Memory B cell (primary cell): Measurements from ENCODE around the gene MTIF3.
"Not testable (repeated sequence)": the region's sequence is repeated elsewhere in the genome, so short reads cannot be mapped to it uniquely, and the experiment has no call there.

Experiments used
- ATAC-seq: fragments of 150-1000 bp; cut with Tn5 transposase; 2 replicates; pipeline ENCODE4 v1.10.0; 2021; ENCODE audit warnings: low read depth, mild to moderate bottlenecking, moderate library complexity
- DNase-seq, 2 donors: peaks; one replicate each; pipeline ENCODE4 v3.0.0; 2022; ENCODE audit warnings: low spot score in 2 of 2
- H3K27ac Mint-ChIP-seq: one replicate; pipeline ENCODE4 v1.8.0; 2022; ENCODE audit warnings: mild to moderate bottlenecking, moderate library complexity, mixed read lengths
- H3K27me3 Mint-ChIP-seq: one replicate; pipeline ENCODE4 v1.8.0; 2022; ENCODE audit warnings: mixed read lengths
- H3K36me3 Mint-ChIP-seq: one replicate; pipeline ENCODE4 v1.8.0; 2022; ENCODE audit warnings: mild to moderate bottlenecking, mixed read lengths
- H3K4me1 Mint-ChIP-seq: one replicate; pipeline ENCODE4 v1.8.0; 2022; ENCODE audit warnings: mixed read lengths
- H3K4me3 Mint-ChIP-seq: one replicate; pipeline ENCODE4 v1.8.0; 2022; ENCODE audit warnings: mild to moderate bottlenecking, moderate library complexity, mixed read lengths
- H3K9me3 Mint-ChIP-seq: one replicate; pipeline ENCODE4 v1.8.0; 2022; ENCODE audit warnings: mixed read lengths

Gene MTIF3

DNA sequence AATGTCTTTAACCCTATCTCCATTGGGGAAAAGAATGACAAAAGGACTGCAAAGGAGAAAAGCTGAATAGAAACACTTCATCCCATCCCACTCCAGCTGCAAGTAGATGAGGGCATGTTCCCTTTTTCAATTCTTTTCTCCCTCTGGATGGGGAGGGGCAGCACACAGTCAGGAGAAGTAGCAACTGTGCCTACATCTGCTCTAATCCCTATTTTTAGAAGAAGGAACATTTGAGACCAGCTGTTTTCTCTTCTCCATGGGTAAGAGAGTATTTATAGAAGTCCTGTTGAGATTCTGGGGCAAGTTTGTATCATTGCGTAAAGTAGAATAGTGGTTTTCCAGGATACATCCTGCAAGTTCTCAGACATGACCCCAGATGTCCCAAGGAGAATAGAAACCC, 35.2 kb downstream of the MTIF3 start:
- H3K9me3 Mint-ChIP-seq: no peaks in the 10 kb centered on the region
- no peaks in the 10 kb centered on the region for H3K36me3 Mint-ChIP-seq
- peaks cover 5% of the 10 kb centered on the region for H3K27me3 Mint-ChIP-seq
- DNase-seq (no peak), ATAC-seq (no peak)
- H3K4me1 Mint-ChIP-seq: no peaks in the 10 kb centered on the region
- no peak overlapping the region for H3K4me3 Mint-ChIP-seq
- H3K27ac Mint-ChIP-seq: no peak overlapping the region

DNA sequence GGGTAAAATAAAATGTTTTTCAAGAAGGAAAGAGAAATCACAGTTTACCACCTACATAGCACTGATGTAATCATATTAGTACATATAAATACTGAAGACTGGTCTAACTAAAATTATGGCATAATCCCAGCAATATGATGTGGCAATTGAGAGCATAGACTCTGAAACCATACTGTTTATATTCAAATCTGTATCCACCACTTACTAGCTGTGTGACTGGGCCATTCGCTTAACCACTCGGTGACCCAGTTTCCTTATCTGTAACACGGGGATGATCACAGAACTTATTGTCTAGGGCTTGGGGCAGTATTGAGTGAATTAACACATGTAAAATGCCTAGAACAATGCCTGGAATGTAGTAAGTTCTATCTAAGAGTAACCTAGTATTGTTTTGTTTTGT, 39.0 kb downstream of the MTIF3 start:
- Mint-ChIP-seq H3K4me3 (no peak overlapping the region), H3K9me3 (peaks cover 2% of the 10 kb centered on the region), H3K27me3 (peaks cover 13% of the 10 kb centered on the region), H3K4me1 (peaks cover under 1% of the 10 kb centered on the region), H3K27ac (no peak overlapping the region), H3K36me3 (peaks cover 3% of the 10 kb centered on the region)
- DNase-seq (no peak), ATAC-seq (no peak)

DNA sequence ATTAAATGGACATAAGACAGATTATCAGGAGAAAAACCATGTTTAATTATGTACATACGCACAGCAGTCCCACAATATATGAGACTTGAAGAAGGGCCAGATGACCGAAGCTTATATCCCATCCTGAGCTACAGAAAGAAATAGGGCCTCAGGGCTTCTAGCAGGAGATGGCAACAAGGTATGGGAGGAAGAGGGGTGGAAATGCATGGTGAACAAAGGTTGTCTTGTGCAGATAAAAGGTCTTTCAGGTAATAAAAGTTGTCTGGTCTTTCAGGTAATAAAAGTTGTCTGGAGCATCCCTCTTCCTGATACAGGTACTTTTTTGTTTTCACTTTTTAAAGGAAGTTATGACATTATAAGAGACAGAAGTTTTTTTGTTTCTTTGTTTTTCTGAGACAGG, 41.4 kb downstream of the MTIF3 start:
- peaks cover 3% of the 10 kb centered on the region for H3K36me3 Mint-ChIP-seq
- no peak overlapping the region for H3K27ac Mint-ChIP-seq
- DNase-seq (no peak), ATAC-seq (no peak)
- peaks cover 4% of the 10 kb centered on the region for H3K4me1 Mint-ChIP-seq
- H3K4me3 Mint-ChIP-seq: no peak overlapping the region
- peaks cover 13% of the 10 kb centered on the region for H3K27me3 Mint-ChIP-seq
- H3K9me3 Mint-ChIP-seq: peaks cover 2% of the 10 kb centered on the region

DNA sequence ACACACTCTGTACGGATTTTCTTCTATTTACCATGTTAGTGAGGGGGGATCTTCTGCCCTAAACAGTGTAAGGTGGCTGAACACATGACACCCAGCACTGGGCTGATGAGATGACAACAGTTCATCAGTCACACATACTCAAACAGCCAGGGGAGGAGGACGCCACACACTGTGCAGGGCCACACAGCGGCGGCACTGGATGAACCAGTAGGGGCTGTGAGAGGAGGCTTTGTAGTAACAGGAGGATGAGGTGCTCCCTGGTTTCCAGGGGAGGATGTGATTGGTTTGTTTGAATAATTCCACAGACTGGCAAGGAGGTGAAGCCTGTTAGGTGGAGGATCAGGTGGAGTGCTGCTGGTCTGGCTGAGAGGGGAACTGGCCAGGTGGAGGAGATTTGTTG, 42.3 kb downstream of the MTIF3 start:
- H3K9me3 Mint-ChIP-seq: peaks cover 2% of the 10 kb centered on the region
- H3K27me3 Mint-ChIP-seq: peaks cover 13% of the 10 kb centered on the region
- ATAC-seq (no peak), DNase-seq (no peak)
- no peak overlapping the region for H3K4me3 Mint-ChIP-seq
- no peak overlapping the region for H3K27ac Mint-ChIP-seq
- H3K4me1 Mint-ChIP-seq: peaks cover 4% of the 10 kb centered on the region
- peaks cover 3% of the 10 kb centered on the region for H3K36me3 Mint-ChIP-seq

DNA sequence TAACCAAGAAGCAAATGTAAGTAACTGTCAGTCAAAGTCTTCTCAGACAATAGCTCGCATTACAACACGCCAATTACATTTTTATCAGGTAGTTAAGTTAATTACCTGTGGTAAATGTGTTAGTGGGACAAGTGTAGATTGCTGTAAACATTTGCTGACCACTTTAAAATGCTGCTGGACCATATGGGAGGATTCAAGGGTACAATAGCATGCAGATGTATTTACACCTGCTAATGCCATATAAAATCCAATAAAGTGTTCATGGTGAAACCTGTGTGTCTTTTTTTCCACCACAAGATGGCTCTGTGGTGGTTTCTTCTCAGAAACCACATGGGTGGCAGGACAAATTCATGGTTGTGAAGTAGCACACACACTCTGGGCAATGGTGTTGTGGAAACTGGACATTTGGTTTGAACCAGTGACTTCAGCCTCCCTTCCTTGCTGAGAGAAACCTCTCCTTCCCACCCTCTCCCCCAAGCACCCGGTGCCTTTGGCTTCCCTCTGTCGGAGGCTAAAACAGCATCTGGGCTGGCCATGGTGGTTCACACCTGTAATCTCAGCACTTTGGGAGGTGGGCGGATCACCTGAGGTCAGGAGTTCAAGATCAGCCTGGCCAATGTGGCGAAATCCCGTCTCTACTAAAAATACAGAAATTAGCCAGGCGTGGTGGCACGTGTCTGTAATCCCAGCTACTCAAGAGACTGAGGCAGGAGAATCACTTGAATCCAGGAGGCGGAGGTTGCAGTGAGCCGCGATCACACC, 44.0 kb downstream of the MTIF3 start:
- H3K4me1 Mint-ChIP-seq: peaks cover 4% of the 10 kb centered on the region
- DNase-seq: peak; percentile 27 to 53
- peaks cover 13% of the 10 kb centered on the region for H3K27me3 Mint-ChIP-seq
- ATAC-seq: peak; percentile 74
- no peak overlapping the region for H3K4me3 Mint-ChIP-seq
- H3K36me3 Mint-ChIP-seq: peaks cover 3% of the 10 kb centered on the region
- H3K9me3 Mint-ChIP-seq: peaks cover 2% of the 10 kb centered on the region
- no peak overlapping the region for H3K27ac Mint-ChIP-seq

DNA sequence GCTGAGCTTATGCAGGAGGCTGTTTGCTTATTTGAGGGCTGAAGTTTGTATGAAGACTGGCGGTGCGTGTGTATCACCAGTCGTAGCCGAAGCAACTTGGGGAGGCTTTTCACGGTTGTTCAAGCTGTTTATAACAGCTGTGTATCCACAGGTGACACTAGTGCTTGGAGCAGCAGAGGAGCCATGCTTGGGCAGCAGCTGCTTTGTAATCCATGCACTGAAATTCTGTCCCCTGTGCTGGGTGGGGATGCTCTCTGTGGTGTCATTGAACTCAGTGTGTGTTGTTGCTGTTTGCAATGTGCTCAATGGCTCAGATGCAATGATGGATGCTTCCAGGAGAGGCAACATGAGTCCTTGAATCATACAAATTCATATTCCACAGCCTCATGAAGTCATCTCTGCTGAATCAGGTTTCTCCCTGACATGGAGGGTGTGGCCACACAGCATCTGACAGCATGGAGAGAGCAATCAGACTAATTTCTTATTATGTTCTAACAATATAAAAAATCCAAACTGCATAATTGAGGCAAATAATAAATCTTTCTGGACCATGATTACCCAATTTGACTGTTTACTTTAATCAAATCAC, 44.7 kb downstream of the MTIF3 start:
- Mint-ChIP-seq H3K36me3 (peaks cover 3% of the 10 kb centered on the region), H3K4me1 (peaks cover 6% of the 10 kb centered on the region), H3K27me3 (peaks cover 13% of the 10 kb centered on the region), H3K4me3 (no peak overlapping the region), H3K27ac (no peak overlapping the region), H3K9me3 (peaks cover 2% of the 10 kb centered on the region)
- no peak for DNase-seq
- no peak for ATAC-seq

DNA sequence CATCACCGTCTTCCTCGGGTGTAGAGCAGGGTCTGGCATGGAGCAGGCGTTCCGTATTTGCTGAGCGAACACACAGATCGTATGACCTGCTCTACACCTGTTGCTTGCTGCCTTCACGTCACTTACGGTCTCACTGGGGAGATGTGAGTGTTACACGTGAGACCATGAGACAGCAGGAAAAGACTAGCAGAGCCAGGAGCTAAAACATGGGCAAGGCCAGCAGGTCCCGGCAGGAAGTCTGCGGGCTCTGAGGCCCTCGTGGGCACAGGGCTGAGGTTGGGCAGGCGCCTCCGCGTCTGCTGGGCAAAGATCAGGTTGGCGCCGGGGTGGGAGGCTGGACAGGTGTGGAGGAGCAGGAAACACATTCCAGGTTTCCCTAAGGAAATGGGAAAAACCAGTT, 45.7 kb downstream of the MTIF3 start:
- Mint-ChIP-seq H3K27ac (no peak overlapping the region), H3K4me1 (peaks cover 6% of the 10 kb centered on the region), H3K27me3 (peaks cover 9% of the 10 kb centered on the region), H3K4me3 (no peak overlapping the region), H3K36me3 (peaks cover 3% of the 10 kb centered on the region), H3K9me3 (peaks cover 2% of the 10 kb centered on the region)
- ATAC-seq (no peak), DNase-seq (no peak)

DNA sequence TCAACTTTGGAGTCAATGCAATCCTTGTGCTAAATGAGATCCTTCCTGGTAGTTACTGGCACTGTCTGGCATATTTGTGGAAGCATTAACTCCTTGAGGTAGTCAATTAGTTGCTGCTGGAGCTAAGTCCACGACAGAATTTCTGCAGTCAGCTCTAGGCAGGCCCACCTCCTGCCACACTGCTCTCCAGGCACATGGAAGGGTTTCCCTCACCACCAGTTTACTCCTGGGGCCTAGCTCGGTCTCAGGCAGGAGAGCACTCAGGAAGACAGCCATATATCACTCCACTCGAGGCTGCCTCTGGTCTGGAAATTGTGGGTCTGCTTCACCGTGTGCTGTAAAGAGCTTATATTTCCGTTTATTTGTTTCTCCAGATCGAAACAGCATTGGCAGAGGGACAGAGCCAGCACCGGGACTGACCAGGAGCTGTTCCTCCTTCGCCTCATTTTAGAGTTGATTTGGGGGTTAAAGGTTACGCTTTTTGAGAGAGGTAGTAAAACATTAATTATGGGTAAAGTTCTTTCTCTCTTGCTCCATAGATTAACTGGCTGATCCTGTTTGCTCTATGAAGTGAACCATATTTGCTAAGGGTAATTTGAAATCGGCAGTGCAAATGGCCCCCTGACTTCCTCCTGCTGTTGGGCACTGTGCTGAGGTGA, 46.5 kb downstream of the MTIF3 start:
- Mint-ChIP-seq H3K4me3 (no peak overlapping the region), H3K4me1 (peaks cover 6% of the 10 kb centered on the region), H3K36me3 (no peaks in the 10 kb centered on the region), H3K27me3 (peaks cover 7% of the 10 kb centered on the region), H3K9me3 (no peaks in the 10 kb centered on the region), H3K27ac (no peak overlapping the region)
- ATAC-seq (no peak), DNase-seq (no peak)

DNA sequence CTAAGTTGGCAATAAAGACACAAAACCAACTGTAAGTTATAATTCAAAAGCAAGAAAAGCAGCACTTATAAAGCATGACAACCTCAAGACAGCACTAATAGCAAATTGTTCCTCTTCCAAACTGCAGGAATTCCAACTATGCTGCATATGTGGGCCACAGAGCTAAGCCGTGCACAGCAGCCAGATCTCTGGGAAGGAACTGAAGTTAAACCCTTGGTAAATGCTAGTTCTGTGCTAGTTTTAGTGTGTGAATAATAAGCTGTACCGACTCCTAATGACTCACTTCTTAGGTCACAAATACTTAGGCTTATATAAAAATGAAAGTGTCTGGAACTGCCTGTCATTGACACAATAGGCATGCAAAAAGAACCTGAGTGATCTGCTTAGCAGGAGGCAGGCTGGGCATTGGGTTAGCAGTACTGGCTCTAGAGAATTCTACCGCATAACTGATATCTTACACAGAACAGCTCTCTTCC, 47.1 kb downstream of the MTIF3 start:
- DNase-seq: no peak
- no peak overlapping the region for H3K27ac Mint-ChIP-seq
- peaks cover 7% of the 10 kb centered on the region for H3K27me3 Mint-ChIP-seq
- no peaks in the 10 kb centered on the region for H3K36me3 Mint-ChIP-seq
- no peak overlapping the region for H3K4me3 Mint-ChIP-seq
- H3K4me1 Mint-ChIP-seq: peaks cover 6% of the 10 kb centered on the region
- ATAC-seq: no peak
- no peaks in the 10 kb centered on the region for H3K9me3 Mint-ChIP-seq

DNA sequence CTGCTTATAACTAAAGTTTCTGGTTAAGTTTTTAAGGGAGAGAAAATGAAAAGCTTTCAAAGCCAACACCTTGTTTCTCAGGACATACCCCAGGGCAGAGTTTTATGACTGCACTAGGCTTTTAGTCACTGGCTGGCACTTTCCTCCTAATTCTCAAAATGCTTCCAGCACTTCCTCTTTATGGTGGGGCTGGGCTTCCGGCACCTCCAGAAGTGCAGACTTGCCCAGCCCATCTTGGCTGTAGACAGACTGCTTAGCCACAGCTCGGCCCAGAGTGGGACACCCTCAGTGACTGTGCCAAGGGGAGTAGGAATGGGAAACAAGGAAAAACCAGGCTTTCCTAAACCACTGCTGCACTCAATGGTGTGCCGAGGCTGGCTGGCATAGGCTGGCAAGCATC, 49.2 kb downstream of the MTIF3 start:
- Mint-ChIP-seq H3K27ac (no peak overlapping the region), H3K4me1 (peaks cover 4% of the 10 kb centered on the region), H3K9me3 (no peaks in the 10 kb centered on the region), H3K4me3 (no peak overlapping the region), H3K27me3 (peaks cover 3% of the 10 kb centered on the region), H3K36me3 (no peaks in the 10 kb centered on the region)
- DNase-seq: no peak
- peak; percentile 77 for ATAC-seq

DNA sequence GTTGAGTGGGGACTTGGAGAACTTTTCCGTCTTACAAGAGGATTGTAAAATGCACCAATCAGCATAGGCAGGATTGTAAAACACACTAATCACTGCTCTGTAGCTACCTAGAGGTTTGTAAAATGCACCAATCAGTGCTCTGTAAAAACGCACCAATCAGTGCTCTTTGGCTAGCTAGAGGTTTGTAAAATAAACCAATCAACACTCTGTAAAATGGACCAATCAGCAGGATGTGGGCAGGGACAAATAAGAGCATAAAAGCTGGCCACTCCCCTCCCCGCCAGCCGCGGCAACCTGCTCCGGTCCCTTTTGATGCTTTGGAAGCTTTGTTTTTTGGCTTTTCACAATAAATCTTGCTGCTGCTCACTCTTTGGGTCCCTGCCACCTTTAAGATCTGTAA, 50.0 kb downstream of the MTIF3 start:
- not testable (repeated sequence) for H3K9me3 Mint-ChIP-seq, H3K27ac Mint-ChIP-seq, H3K36me3 Mint-ChIP-seq, H3K4me1 Mint-ChIP-seq, DNase-seq, H3K4me3 Mint-ChIP-seq, ATAC-seq, H3K27me3 Mint-ChIP-seq

DNA sequence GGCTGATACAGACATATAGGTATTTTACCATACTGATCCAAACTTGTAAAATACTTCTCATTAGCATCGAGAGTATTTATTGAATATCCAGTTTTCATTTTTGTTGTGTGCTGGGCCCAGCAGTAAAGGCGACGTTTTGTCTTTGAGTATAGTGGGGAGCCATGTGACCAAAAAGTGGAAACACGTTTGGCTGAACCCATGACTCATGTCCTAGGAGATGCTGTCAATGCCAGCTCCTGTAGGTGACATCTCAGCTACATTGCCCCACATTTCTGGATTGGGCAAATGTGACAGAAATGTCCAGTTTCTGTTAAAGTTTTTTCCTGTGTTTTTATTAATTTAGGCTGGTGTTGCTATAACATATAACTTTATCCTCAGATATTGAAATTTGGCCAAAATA, 52.0 kb downstream of the MTIF3 start:
- Mint-ChIP-seq H3K4me1 (peaks cover 3% of the 10 kb centered on the region), H3K27ac (no peak overlapping the region), H3K9me3 (no peaks in the 10 kb centered on the region), H3K36me3 (no peaks in the 10 kb centered on the region), H3K27me3 (peaks cover 3% of the 10 kb centered on the region), H3K4me3 (no peak overlapping the region)
- ATAC-seq (no peak), DNase-seq (no peak)

DNA sequence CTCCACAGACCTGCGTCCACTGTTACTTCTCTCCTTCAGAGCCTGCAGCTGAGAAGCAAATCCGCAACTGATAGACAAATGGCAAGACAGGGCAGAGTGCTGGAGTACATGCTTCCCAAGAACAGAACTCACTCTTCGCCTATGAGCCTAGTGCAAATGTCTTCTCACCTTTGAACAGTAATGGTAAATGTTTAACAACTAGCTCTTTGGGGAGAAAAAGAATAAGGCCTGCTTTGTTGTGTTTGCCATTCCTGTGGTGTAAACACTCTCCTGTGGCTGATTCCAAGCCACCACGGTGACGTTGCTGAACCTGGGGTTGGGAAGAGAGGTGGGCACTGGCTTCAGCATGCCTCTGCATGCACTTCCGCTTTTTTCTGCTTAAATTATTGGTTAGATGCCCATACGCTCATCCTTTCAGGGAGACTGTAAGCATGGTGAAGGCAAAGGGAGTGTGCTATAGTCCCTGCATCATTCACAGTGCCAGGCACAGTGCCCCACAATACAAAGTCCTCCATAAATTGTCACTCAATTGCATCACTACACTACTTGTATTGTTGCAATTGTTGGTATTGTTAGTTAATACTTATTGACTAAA, 54.0 kb downstream of the MTIF3 start:
- Mint-ChIP-seq H3K9me3 (no peaks in the 10 kb centered on the region), H3K27me3 (peaks cover 4% of the 10 kb centered on the region), H3K27ac (no peak overlapping the region), H3K4me1 (peaks cover 2% of the 10 kb centered on the region), H3K36me3 (no peaks in the 10 kb centered on the region), H3K4me3 (no peak overlapping the region)
- DNase-seq (no peak), ATAC-seq (no peak)

DNA sequence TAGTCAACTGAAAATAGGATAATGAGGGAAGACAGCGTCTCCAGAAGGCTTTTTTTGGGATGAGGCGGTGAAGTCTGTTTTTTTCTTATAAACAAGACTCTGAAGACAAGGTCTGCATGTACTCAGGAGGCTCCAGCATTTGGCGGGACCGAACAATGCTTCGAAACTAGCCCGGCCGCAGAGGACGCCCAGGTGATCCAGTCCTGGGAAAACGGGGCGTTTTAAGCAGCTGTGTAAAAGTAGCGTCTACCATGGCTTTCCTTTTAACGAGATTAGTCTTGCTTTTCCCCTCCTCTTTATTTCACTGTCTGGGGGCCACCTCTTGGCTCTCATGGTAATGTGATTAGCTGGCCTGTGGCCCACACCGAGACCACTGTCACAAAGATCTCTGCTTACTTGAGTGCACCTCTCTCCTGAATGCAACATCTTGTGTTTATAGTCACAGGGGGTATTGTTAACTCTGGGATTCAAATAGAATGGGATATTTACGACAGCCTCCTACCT, 55.3 kb downstream of the MTIF3 start:
- ATAC-seq (no peak), DNase-seq (no peak)
- no peak overlapping the region for H3K27ac Mint-ChIP-seq
- no peaks in the 10 kb centered on the region for H3K36me3 Mint-ChIP-seq
- H3K4me3 Mint-ChIP-seq: no peak overlapping the region
- peaks cover 6% of the 10 kb centered on the region for H3K27me3 Mint-ChIP-seq
- no peaks in the 10 kb centered on the region for H3K9me3 Mint-ChIP-seq
- no peaks in the 10 kb centered on the region for H3K4me1 Mint-ChIP-seq
